Prostate gland (tissue), 2 donors: Measurements from ENCODE around the gene HS6ST3.

Source experiments
- CTCF ChIP-seq, 4 experiments: fragments of 200-600 bp in 2 of 4; fragments of 450-650 bp in 2 of 4; sonication (generic) in 2 of 4; IDR thresholded peaks; 1 replicate in 3 of 4; 2 replicates in 1 of 4; pipeline ENCODE4 v1.5.1; 2016 to 2019; ENCODE audit warnings: antibody characterized with exemption in 4 of 4, mild to moderate bottlenecking in 2 of 4, moderate library complexity in 2 of 4
- POLR2A ChIP-seq: fragments of 450-650 bp; IDR thresholded peaks from one replicate; pipeline ENCODE4 v1.6.1; 2016; ENCODE audit warnings: antibody characterized with exemption, mild to moderate bottlenecking
- POLR2AphosphoS5 ChIP-seq: sonication (generic); formaldehyde crosslinking; IDR thresholded peaks from one replicate; pipeline ENCODE4 v1.6.1; 2017; ENCODE audit warnings: antibody characterized with exemption

DNA sequence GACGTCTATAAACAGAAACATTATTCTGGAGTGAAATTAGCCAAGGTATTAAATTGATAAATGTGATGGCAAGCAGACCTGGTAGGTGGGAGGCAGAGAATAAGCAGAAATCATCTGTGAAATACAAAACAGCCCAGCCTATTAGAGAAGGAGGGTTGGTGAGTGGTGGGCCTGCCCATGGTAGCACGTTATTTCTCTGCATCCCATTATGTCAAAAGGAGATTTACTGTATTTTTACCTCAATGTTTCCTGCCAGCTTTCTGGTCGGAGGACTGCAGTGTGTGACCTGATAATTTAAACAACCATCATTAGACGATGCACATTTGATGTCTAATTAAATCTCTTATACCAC lies 703.5 kb downstream of the HS6ST3 start:
- TF ChIP-seq POLR2A = no peak
- no peak for TF ChIP-seq CTCF (IDR thresholded peaks at IDR 0.05)
- no peak for TF ChIP-seq POLR2AphosphoS5
